SK-N-SH (cell line): Measurements from ENCODE around the gene PRX. TPM values are rescaled to one million over a fixed set of nuclear protein-coding genes. Genes with fewer than 3 reads are reported as not detected.

ENCODE experiments used
- CTCF ChIA-PET: fragments of 300-600, 350-600 bp; formaldehyde crosslinking; extraction: SDS; loops from one replicate; lab custom pipeline; 2021; lab: Yijun Ruan, JAX
- POLR2A ChIA-PET: fragments of 350-600 bp; sonication (Branson Sonifier 250); formaldehyde crosslinking; extraction: SDS; loops from one replicate; lab custom pipeline; 2020; ENCODE audit warnings: antibody characterized with exemption, inconsistent platforms; lab: Yijun Ruan, JAX
- DNase-seq: peaks from one replicate; pipeline ENCODE4 v3.0.0; 2012
- H2AFZ ChIP-seq: fragments of 200-600 bp; sonication (generic); 2 replicates; pipeline ENCODE4 v1.8.1; 2016; ENCODE audit warnings: antibody characterized with exemption, mild to moderate bottlenecking, low read depth
- H3F3A ChIP-seq: fragments of 200-600 bp; sonication (generic); replicated peaks from 2 replicates; pipeline ENCODE3; 2016; ENCODE audit warnings: antibody characterized with exemption, mild to moderate bottlenecking; ENCODE audit not compliant: insufficient read depth
- H3K27ac ChIP-seq, 2 experiments: fragments of 200-500 bp in 1 of 2; fragments of 200-600 bp in 1 of 2; sonication (Bioruptor generic) in 1 of 2; sonication (generic), shearing (Covaris generic) in 1 of 2; 2 replicates each; pipeline versions ENCODE4 v1.5.1 to v1.6.1; 2014 to 2016; ENCODE audit warnings: low read depth in 2 of 2, inconsistent platforms in 1 of 2, low read length in 1 of 2, mild to moderate bottlenecking in 1 of 2, mixed read lengths in 1 of 2
- H3K27me3 ChIP-seq: fragments of 200-600 bp; sonication (generic), shearing (Covaris generic); 2 replicates; pipeline ENCODE4 v1.6.1; 2016; ENCODE audit warnings: mixed run types; ENCODE audit not compliant: insufficient read depth
- H3K36me3 ChIP-seq, 2 experiments: fragments of 200-500 bp in 1 of 2; fragments of 200-600 bp in 1 of 2; sonication (Bioruptor generic) in 1 of 2; sonication (generic) in 1 of 2; replicated peaks in 1 of 2; 2 replicates each; pipeline versions ENCODE3 to v1.5.1; 2014 to 2016; ENCODE audit warnings: low read length in 1 of 2, mild to moderate bottlenecking in 1 of 2; ENCODE audit not compliant: insufficient read depth in 2 of 2, control insufficient read depth in 1 of 2
- H3K4me1 ChIP-seq, 2 experiments: fragments of 200-500 bp in 1 of 2; fragments of 200-600 bp in 1 of 2; sonication (Bioruptor generic) in 1 of 2; sonication (generic), shearing (Covaris generic) in 1 of 2; 2 replicates each; pipeline versions ENCODE4 v1.5.1 to v1.6.1; 2014 to 2016; ENCODE audit warnings: low read depth in 1 of 2, low read length in 1 of 2, mixed run types in 1 of 2; ENCODE audit not compliant: insufficient read depth in 2 of 2, control insufficient read depth in 1 of 2
- H3K4me2 ChIP-seq: fragments of 200-600 bp; sonication (generic), shearing (Covaris generic); 2 replicates; pipeline ENCODE4 v1.6.1; 2017; ENCODE audit warnings: mixed run types
- H3K4me3 ChIP-seq, 2 experiments: fragments of 200-500 bp in 1 of 2; fragments of 200-600 bp in 1 of 2; sonication (Bioruptor generic) in 1 of 2; sonication (generic), shearing (Covaris generic) in 1 of 2; 2 replicates each; pipeline versions ENCODE4 v1.5.1 to v1.8.1; 2014 to 2016; ENCODE audit warnings: low read depth in 2 of 2, inconsistent platforms in 1 of 2, low read length in 1 of 2, mild to moderate bottlenecking in 1 of 2, mixed read lengths in 1 of 2, moderate library complexity in 1 of 2
- H3K79me2 ChIP-seq: fragments of 200-600 bp; sonication (generic); 2 replicates; pipeline ENCODE4 v1.8.1; 2017; ENCODE audit warnings: mild to moderate bottlenecking; ENCODE audit not compliant: insufficient read depth
- H3K9ac ChIP-seq: fragments of 200-600 bp; sonication (generic); 2 replicates; pipeline ENCODE4 v1.6.1; 2017; ENCODE audit warnings: mixed run types
- H3K9me2 ChIP-seq: fragments of 200-600 bp; sonication (generic); 2 replicates; pipeline ENCODE4 v1.6.1; 2017; ENCODE audit warnings: mixed run types
- H3K9me3 ChIP-seq: fragments of 200-600 bp; sonication (generic); 2 replicates; pipeline ENCODE4 v1.6.1; 2017; ENCODE audit warnings: mixed run types, mild to moderate bottlenecking, moderate library complexity
- H4K20me1 ChIP-seq: fragments of 200-600 bp; sonication (generic); 2 replicates; pipeline ENCODE4 v1.6.1; 2017; ENCODE audit warnings: mild to moderate bottlenecking, mixed run types; ENCODE audit not compliant: insufficient read depth
- CHD2 ChIP-seq: fragments of 150-350 bp; IDR thresholded peaks from 2 replicates; pipeline ENCODE4 v1.6.1; 2018; ENCODE audit warnings: low read length; ENCODE audit not compliant: partially characterized antibody
- EZH2phosphoT487 ChIP-seq: fragments of 200-600 bp; sonication (generic); IDR thresholded peaks from 2 replicates; pipeline ENCODE4 v1.6.1; 2017; ENCODE audit warnings: low read depth, mixed run types, mild to moderate bottlenecking, antibody characterized with exemption, moderate library complexity, borderline replicate concordance
- FOSL2 ChIP-seq: IDR thresholded peaks from 2 replicates; pipeline ENCODE4 v1.4.0; 2012; ENCODE audit warnings: low read depth, mild to moderate bottlenecking, moderate library complexity, borderline replicate concordance
- FOXJ3 ChIP-seq: sonication (generic); formaldehyde crosslinking; IDR thresholded peaks from 2 replicates; pipeline ENCODE4 v1.5.1; 2020; ENCODE audit warnings: mild to moderate bottlenecking, missing genetic modification reagents
- GATA2 ChIP-seq: sonication (generic); formaldehyde crosslinking; IDR thresholded peaks from 2 replicates; pipeline ENCODE4 v1.5.0; 2020; ENCODE audit warnings: mild to moderate bottlenecking, missing genetic modification reagents
- JUND ChIP-seq: IDR thresholded peaks from 2 replicates; pipeline ENCODE4 v1.4.0; 2012
- PBX3 ChIP-seq: IDR thresholded peaks from 2 replicates; pipeline ENCODE4; 2012
- REST ChIP-seq: IDR thresholded peaks from 2 replicates; pipeline ENCODE4 v1.6.1; 2012; ENCODE audit warnings: mild to moderate bottlenecking, low read depth, low read length, moderate library complexity
- USF1 ChIP-seq: IDR thresholded peaks from 2 replicates; pipeline ENCODE4 v1.4.0; 2012; ENCODE audit warnings: low read depth, borderline replicate concordance
- whole genome bisulfite sequencing: methylation state at CpG from one replicate; pipeline ENCODE4 v1.1.6; 2017; ENCODE audit warnings: low lambda C conversion rate; 5-methylcytosine and 5-hydroxymethylcytosine counted together
- polyA plus RNA-seq, 3 experiments: library from polyadenylated mRNA; depleted of rRNA; stranded (reverse); fragments of >200 nt; gene quantifications; 2 replicates each; pipeline ENCODE4 v1.2.3, GENCODE V29; 2012

Gene PRX
- polyA plus RNA-seq, 1 of the 3 experiments (the other 2 are of a cell fraction) = 2.2 TPM

GRCh38 chr19:40380199-40381037 is 32.8 kb downstream of the PRX start:
- H3K36me3 ChIP-seq = peaks cover 0 to 19% of the 10 kb centered on the region in 2 experiments
- H3K4me1 ChIP-seq = no peaks in the 10 kb centered on the region
- DNase-seq = peak; percentile 11
- CTCF ChIA-PET = interaction anchor here (1.0 kb wide), 1 partner anchor 14 kb away, joined by 4 read pairs; no protein-coding TSS in a partner anchor
- no peak overlapping the region for H2AFZ ChIP-seq
- H4K20me1 ChIP-seq = no peaks in the 10 kb centered on the region
- H3K27ac ChIP-seq = no peak overlapping the region
- H3K79me2 ChIP-seq = no peaks in the 10 kb centered on the region
- H3K4me2 ChIP-seq = no peak overlapping the region
- no peaks in the 10 kb centered on the region for H3K9me3 ChIP-seq
- no peaks in the 10 kb centered on the region for H3F3A ChIP-seq
- H3K27me3 ChIP-seq = no peaks in the 10 kb centered on the region
- WGBS = 93% methylated on average over 32 of the region's 37 CpGs
- no peak overlapping the region for H3K4me3 ChIP-seq
- POLR2A ChIA-PET = interaction anchor here (0.7 kb wide), 2 partner anchors 9 kb away, joined by 3 to 4 read pairs; no protein-coding TSS in a partner anchor
- no peaks in the 10 kb centered on the region for H3K9me2 ChIP-seq
- H3K9ac ChIP-seq = no peak overlapping the region
- TF ChIP-seq PBX3 = no peak
- no peak for TF ChIP-seq USF1
- no peak for TF ChIP-seq FOSL2
- TF ChIP-seq CHD2 = no peak

- H3K36me3 ChIP-seq = peaks cover 0 to 19% of the 10 kb centered on the region in 2 experiments
- POLR2A ChIA-PET = interaction anchor here (0.7 kb wide), 2 partner anchors 8 to 9 kb away, joined by 3 to 4 read pairs; no protein-coding TSS in a partner anchor
- H3K79me2 ChIP-seq = no peaks in the 10 kb centered on the region
- H3K9me2 ChIP-seq = no peaks in the 10 kb centered on the region
- H3K4me2 ChIP-seq = no peak overlapping the region
- H4K20me1 ChIP-seq = no peaks in the 10 kb centered on the region
- H2AFZ ChIP-seq = no peak overlapping the region
- H3K27ac ChIP-seq = no peak overlapping the region
- WGBS = 78% methylated on average over 6 of the region's 11 CpGs
- no peaks in the 10 kb centered on the region for H3K27me3 ChIP-seq
- H3K9me3 ChIP-seq = no peaks in the 10 kb centered on the region
- H3K4me3 ChIP-seq = no peak overlapping the region
- H3K9ac ChIP-seq = no peak overlapping the region
- no peaks in the 10 kb centered on the region for H3K4me1 ChIP-seq
- TF ChIP-seq REST (no peak), GATA2 (no peak), JUND (no peak), EZH2phosphoT487 (no peak), FOXJ3 (CRISPR knock-in tag) (no peak)
- peak; percentile 17 for DNase-seq
- CTCF ChIA-PET = interaction anchor here (0.6 kb wide), 1 partner anchor 74 kb away, joined by 3 read pairs; no protein-coding TSS in a partner anchor
- H3F3A ChIP-seq = no peaks in the 10 kb centered on the region
Measured at GRCh38 chr19:40379446-40380198, 33.6 kb downstream of the PRX start.
